Fibroblast of lung (primary cell): Measurements from ENCODE around the gene TCF7L1. TPM values are rescaled to one million over a fixed set of nuclear protein-coding genes. Genes with fewer than 3 reads are reported as not detected.

Experiments
- DNase-seq, 2 donors: peaks; one replicate each; pipeline versions ENCODE4 v3.0.0 to v3.0.0-alpha.2; 2010; ENCODE audit warnings: low read depth in 2 of 2
- H2AFZ ChIP-seq: 2 replicates; pipeline ENCODE4 v1.5.1; 2012; ENCODE audit warnings: low read length, control low read depth, inconsistent platforms
- H3K27ac ChIP-seq: 2 replicates; pipeline ENCODE4 v1.5.1; 2011; ENCODE audit warnings: low read length, control low read depth; ENCODE audit not compliant: insufficient read depth
- H3K27me3 ChIP-seq: 2 replicates; pipeline ENCODE4 v1.5.1; 2011; ENCODE audit warnings: mild to moderate bottlenecking, low read length; ENCODE audit not compliant: control insufficient read depth, insufficient read depth
- H3K36me3 ChIP-seq: 2 replicates; pipeline ENCODE4 v1.5.1; 2011; ENCODE audit warnings: low read length; ENCODE audit not compliant: control insufficient read depth, insufficient read depth
- H3K4me1 ChIP-seq: 2 replicates; pipeline ENCODE4 v1.5.1; 2011; ENCODE audit warnings: low read length; ENCODE audit not compliant: control insufficient read depth, insufficient read depth; ENCODE audit errors: extremely low read depth
- H3K4me2 ChIP-seq: 2 replicates; pipeline ENCODE4 v1.5.1; 2011; ENCODE audit warnings: low read length, control low read depth; ENCODE audit not compliant: insufficient read depth; ENCODE audit errors: extremely low read depth
- H3K4me3 ChIP-seq, 4 experiments: fragments of 200-600 bp in 1 of 4; sonication (generic) in 1 of 4; replicated peaks in 1 of 4; 2 replicates each; pipeline ENCODE4 v1.5.1; 2011 to 2016; ENCODE audit warnings: low read length in 4 of 4, low read depth in 3 of 4, mild to moderate bottlenecking in 3 of 4, control low read depth in 2 of 4, inconsistent platforms in 1 of 4, mixed read lengths in 1 of 4; ENCODE audit not compliant: insufficient read depth in 1 of 4; ENCODE audit errors: control extremely low read depth in 1 of 4
- H3K79me2 ChIP-seq: 2 replicates; pipeline ENCODE4 v1.5.1; 2012; ENCODE audit warnings: mild to moderate bottlenecking, low read length, inconsistent platforms; ENCODE audit not compliant: control insufficient read depth, insufficient read depth
- H3K9ac ChIP-seq: 2 replicates; pipeline ENCODE4 v1.5.1; 2011; ENCODE audit warnings: mild to moderate bottlenecking, low read length, control low read depth; ENCODE audit not compliant: insufficient read depth
- H3K9me3 ChIP-seq: 2 replicates; pipeline ENCODE4 v1.5.1; 2012; ENCODE audit warnings: low read depth, low read length; ENCODE audit not compliant: control insufficient read depth, insufficient read depth
- H4K20me1 ChIP-seq: 2 replicates; pipeline ENCODE4 v1.5.1; 2011; ENCODE audit warnings: low read length; ENCODE audit not compliant: control insufficient read depth, insufficient read depth; ENCODE audit errors: extremely low read depth
- CTCF ChIP-seq, 2 donors: IDR thresholded peaks in 1 of 2; conservative IDR thresholded peaks in 1 of 2; 1 replicate in 1 of 2; 2 replicates in 1 of 2; pipeline ENCODE4 v1.5.1; 2011 to 2012; ENCODE audit warnings: low read length in 2 of 2, control low read depth in 1 of 2, inconsistent platforms in 1 of 2, low read depth in 1 of 2, mild to moderate bottlenecking in 1 of 2
- EZH2 ChIP-seq: IDR thresholded peaks from 2 replicates; pipeline ENCODE4 v1.5.1; 2012; ENCODE audit warnings: low read length, control low read depth, mild to moderate bottlenecking; ENCODE audit errors: missing control alignments
- polyA plus RNA-seq, 2 donors: library from polyadenylated mRNA; depleted of rRNA in 1 of 2; stranded (reverse) in 1 of 2; unstranded in 1 of 2; fragments of >200 nt; gene quantifications; 2 replicates each; pipeline ENCODE4 v1.2.1, GENCODE V29; 2011 to 2012; ENCODE audit warnings: missing spikeins in 1 of 2
- total RNA-seq: library from RNA; depleted of rRNA; stranded (reverse); fragments of >200 nt; gene quantifications from 2 replicates; pipeline ENCODE4 v1.2.1, GENCODE V29; 2014

TCF7L1 gene
- total and polyA plus RNA-seq, 2 donors (not counting 1 experiment from before 2014, with no cell fraction given) = 0.83 to 1.5 TPM

GRCh38 chr2:85242321-85242720 is 109.1 kb downstream of the TCF7L1 start:
- H3K4me1 ChIP-seq = no peaks in the 10 kb centered on the region
- DNase-seq = no peak
- H3K4me2 ChIP-seq = no peak overlapping the region
- no peaks in the 10 kb centered on the region for H3K27me3 ChIP-seq
- no peak for TF ChIP-seq EZH2
- TF ChIP-seq CTCF (conservative IDR thresholded peaks at IDR 0.05 in 1 of 2, IDR thresholded peaks at IDR 0.05 in 1 of 2; ENCODE audit: low read depth in 1 of 2, low read length in 2 of 2) = no peak
- no peaks in the 10 kb centered on the region for H3K9me3 ChIP-seq
- no peak overlapping the region for H3K4me3 ChIP-seq
- no peak overlapping the region for H3K9ac ChIP-seq
- H2AFZ ChIP-seq = no peak overlapping the region
- no peaks in the 10 kb centered on the region for H4K20me1 ChIP-seq
- H3K36me3 ChIP-seq = no peaks in the 10 kb centered on the region
- no peaks in the 10 kb centered on the region for H3K79me2 ChIP-seq
- no peak overlapping the region for H3K27ac ChIP-seq

- Histone ChIP-seq H4K20me1 (no peaks in the 10 kb centered on the region), H3K4me1 (peaks cover 3% of the 10 kb centered on the region)
These were observed 110.2 kb downstream of the TCF7L1 start for GRCh38 chr2:85243101-85244072.

More at GRCh38 chr2:85243101-85244072, 110.2 kb downstream of the TCF7L1 start:
- DNase-seq = peak in 1 of 2 donors; percentile 25
- H3K27ac ChIP-seq = no peak overlapping the region
- no peaks in the 10 kb centered on the region for H3K79me2 ChIP-seq
- no peak overlapping the region for H3K9ac ChIP-seq
- H3K4me2 ChIP-seq = no peak overlapping the region
- H3K27me3 ChIP-seq = no peaks in the 10 kb centered on the region
- no peaks in the 10 kb centered on the region for H3K9me3 ChIP-seq
- no peak overlapping the region for H3K4me3 ChIP-seq
- TF ChIP-seq EZH2 = no peak
- TF ChIP-seq CTCF (conservative IDR thresholded peaks at IDR 0.05 in 1 of 2, IDR thresholded peaks at IDR 0.05 in 1 of 2; ENCODE audit: low read depth in 1 of 2, low read length in 2 of 2) = peak; percentile 25 to 45
- H2AFZ ChIP-seq = no peak overlapping the region
- no peaks in the 10 kb centered on the region for H3K36me3 ChIP-seq
